ENCODE data around the gene GJC1.

Gene GJC1

DNA sequence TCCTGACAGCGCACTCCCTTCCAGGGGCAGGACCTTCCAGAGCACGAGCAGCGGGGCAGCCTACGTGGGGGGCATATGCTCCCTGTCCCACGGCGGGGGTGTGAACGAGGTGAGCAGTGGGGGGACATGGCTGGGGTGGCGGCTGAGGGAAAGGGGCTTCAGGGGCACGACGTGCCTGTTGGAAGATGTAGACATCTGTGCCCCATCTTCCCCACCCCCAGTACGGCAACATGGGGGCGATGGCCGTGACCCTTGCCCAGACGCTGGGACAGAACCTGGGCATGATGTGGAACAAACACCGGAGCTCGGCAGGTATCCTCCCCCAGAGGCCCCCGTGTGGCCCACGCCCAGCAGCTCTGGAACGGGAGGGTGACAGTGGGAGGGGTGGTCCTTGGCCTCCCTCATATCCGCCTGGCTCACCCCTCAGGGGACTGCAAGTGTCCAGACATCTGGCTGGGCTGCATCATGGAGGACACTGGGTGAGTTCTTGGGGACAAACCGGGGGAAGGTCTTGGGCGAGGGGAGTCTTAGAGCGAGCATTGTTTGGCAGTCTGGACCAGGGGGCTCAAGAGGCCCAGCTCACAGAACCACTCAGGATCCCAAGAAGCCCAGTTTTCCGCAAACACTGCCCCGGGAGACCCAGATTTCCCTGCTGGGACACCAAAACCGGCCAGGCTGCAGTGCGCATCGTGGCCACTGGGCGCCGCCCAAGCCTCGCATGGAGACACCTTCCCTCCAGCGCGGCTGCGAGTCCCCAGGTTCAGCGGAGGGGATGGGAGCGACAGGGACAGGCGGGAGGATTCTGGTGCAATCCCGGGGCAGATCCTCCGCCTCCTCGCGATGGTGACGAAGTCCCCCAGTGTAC lies 55.6 kb downstream of the GJC1 start:
- DNase-seq (ENCODE audit: insufficient read length, low spot score) (peak; percentile 99), FAIRE-seq (no peak)

GRCh38 chr17:44773140-44773539 lies 56.9 kb downstream of the GJC1 start:
- no peak for FAIRE-seq
- no peak for DNase-seq (ENCODE audit: insufficient read length, low spot score)
- no peak for TF ChIP-seq POLR2A (IDR thresholded peaks at IDR 0.05; ENCODE audit: low read depth, low read length)

More for the DNA sequence above, 55.6 kb downstream of the GJC1 start:
- no peak for TF ChIP-seq POLR2A (IDR thresholded peaks at IDR 0.05; ENCODE audit: low read depth, low read length)

GRCh38 chr17:44772308-44773045 lies 57.6 kb downstream of the GJC1 start:
- no peak for TF ChIP-seq POLR2A (IDR thresholded peaks at IDR 0.05; ENCODE audit: low read depth, low read length)
- FAIRE-seq (no peak), DNase-seq (ENCODE audit: insufficient read length, low spot score) (no peak)

DNA sequence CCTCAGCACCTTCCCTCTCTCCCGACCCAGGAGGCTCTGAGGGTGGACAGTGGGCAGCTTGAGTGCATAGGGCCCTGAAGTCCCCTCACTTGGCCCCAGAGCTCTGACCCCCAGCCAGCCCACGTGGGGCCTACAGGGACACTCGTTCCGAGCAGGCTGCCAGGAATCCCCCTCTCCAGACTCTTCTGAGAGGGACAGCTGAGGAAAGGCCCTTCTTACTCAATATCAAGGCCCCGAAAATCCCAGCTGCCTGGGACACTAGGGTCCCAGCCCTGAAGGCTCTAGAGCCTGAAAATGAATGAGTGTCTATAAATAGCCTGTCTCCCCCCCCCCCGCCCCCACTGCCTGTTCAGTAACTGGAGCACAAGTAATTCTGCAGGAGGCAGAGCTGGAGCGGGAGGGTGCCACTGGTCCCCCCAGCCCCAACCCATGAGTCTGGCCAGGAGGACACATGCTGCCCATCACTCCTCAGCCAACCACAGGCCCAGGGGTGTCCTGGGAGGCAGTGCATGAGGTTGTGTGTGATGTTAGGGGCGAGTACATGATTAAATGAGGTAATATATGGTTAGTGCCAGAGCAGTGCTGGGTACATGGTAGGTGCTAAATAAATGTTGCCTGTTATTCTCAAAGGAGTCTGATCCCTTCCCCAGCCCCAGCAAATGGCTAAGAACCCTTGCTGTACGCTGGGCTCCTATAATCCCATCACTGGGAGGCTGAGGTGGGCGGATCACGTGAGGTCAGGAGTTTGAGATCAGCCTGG lies 59.7 kb downstream of the GJC1 start:
- DNase-seq (ENCODE audit: insufficient read length, low spot score) (no peak), FAIRE-seq (no peak)
- no peak for TF ChIP-seq POLR2A (IDR thresholded peaks at IDR 0.05; ENCODE audit: low read depth, low read length)

DNA sequence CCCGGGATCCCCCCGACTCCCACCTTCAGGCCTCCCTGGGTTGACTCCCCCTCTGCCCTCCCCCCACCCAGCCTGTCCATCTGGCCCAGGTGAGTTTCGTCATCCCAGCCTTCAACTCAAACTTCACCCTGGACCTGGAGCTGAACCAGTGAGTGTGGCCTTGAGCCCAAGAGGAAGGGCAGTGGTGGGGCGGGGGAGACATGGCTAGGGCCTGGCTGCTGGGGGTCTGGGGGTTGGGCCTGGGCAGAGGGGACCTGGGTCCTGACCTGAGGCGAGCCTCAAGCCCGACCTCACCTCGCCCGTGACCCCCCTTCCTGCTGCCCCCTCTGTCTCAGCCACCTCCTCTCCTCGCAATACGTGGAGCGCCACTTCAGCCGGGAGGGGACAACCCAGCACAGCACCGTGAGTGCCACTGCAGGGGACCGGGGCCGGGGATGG lies 60.4 kb downstream of the GJC1 start:
- DNase-seq (ENCODE audit: insufficient read length, low spot score) = no peak
- TF ChIP-seq POLR2A (IDR thresholded peaks at IDR 0.05; ENCODE audit: low read depth, low read length) = no peak
- FAIRE-seq = no peak

- TF ChIP-seq POLR2A (IDR thresholded peaks at IDR 0.05; ENCODE audit: low read depth, low read length) = no peak
- no peak for DNase-seq (ENCODE audit: insufficient read length, low spot score)
- no peak for FAIRE-seq
Observed at GRCh38 chr17:44769230-44769629, 60.9 kb downstream of the GJC1 start.

GRCh38 chr17:44768505-44769142 lies 61.5 kb downstream of the GJC1 start:
- no peak for DNase-seq (ENCODE audit: insufficient read length, low spot score)
- FAIRE-seq = no peak
- no peak for TF ChIP-seq POLR2A (IDR thresholded peaks at IDR 0.05; ENCODE audit: low read depth, low read length)

- no peak for DNase-seq (ENCODE audit: insufficient read length, low spot score)
- no peak for TF ChIP-seq POLR2A (IDR thresholded peaks at IDR 0.05; ENCODE audit: low read depth, low read length)
- no peak for FAIRE-seq
Observed at GRCh38 chr17:44767493-44767892, 62.6 kb downstream of the GJC1 start.

DNA sequence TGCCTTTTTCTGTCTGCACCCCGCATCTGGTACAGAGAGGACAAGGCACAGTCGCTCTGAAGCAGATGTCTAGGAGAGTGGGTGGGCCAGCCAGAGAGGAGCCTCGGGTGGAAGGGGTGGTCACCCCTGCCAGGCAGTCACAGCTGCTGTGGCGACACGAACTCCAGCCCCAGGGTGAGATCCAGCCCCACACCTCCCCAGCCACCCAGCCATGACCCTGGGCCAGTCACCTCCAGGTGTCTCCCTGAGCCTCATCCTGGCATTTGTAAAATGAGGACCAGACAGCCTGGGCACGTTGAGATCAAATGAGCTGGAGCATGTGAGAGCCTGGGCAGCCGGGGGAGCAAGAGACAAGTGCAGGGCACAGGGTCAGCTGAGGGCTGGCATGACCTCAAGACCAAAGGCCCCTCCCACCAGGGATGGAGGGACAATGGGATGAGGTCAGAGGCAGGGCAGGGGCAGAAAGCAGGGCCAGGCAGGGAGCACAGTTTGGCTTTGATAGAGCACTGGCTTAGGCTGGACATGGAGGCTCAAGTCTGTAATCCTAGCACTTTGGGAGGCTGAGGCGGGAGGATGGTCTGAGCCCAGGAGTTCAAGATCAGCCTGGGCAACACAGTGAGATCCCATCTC lies 63.6 kb downstream of the GJC1 start:
- no peak for TF ChIP-seq POLR2A (IDR thresholded peaks at IDR 0.05; ENCODE audit: low read depth, low read length)
- DNase-seq (ENCODE audit: insufficient read length, low spot score) (no peak), FAIRE-seq (no peak)

DNA sequence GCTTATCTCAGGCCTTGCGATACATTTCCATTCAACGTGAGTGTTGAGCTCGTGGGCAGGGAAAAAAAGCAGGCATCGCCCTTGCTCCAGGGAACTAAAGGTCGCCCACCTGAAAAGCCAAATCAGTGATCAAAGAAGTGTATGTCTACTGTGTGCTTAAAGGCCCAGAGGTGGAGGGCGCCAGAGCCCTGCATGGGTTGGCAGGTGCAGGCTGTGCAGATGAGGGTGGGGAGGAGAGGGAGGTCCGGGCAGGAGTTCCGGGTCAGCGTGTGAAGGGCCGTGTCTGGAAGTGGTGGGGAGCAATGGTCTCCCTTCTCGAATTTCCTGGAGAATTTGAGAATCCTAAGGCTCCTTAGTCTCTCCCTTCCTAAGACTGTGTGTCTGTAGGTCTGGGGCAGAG lies 64.1 kb downstream of the GJC1 start:
- FAIRE-seq (no peak), DNase-seq (ENCODE audit: insufficient read length, low spot score) (no peak)
- no peak for TF ChIP-seq POLR2A (IDR thresholded peaks at IDR 0.05; ENCODE audit: low read depth, low read length)

GRCh38 chr17:44763170-44763569 lies 66.9 kb downstream of the GJC1 start:
- no peak for TF ChIP-seq POLR2A (IDR thresholded peaks at IDR 0.05; ENCODE audit: low read depth, low read length)
- FAIRE-seq (no peak), DNase-seq (ENCODE audit: insufficient read length, low spot score) (no peak)

DNA sequence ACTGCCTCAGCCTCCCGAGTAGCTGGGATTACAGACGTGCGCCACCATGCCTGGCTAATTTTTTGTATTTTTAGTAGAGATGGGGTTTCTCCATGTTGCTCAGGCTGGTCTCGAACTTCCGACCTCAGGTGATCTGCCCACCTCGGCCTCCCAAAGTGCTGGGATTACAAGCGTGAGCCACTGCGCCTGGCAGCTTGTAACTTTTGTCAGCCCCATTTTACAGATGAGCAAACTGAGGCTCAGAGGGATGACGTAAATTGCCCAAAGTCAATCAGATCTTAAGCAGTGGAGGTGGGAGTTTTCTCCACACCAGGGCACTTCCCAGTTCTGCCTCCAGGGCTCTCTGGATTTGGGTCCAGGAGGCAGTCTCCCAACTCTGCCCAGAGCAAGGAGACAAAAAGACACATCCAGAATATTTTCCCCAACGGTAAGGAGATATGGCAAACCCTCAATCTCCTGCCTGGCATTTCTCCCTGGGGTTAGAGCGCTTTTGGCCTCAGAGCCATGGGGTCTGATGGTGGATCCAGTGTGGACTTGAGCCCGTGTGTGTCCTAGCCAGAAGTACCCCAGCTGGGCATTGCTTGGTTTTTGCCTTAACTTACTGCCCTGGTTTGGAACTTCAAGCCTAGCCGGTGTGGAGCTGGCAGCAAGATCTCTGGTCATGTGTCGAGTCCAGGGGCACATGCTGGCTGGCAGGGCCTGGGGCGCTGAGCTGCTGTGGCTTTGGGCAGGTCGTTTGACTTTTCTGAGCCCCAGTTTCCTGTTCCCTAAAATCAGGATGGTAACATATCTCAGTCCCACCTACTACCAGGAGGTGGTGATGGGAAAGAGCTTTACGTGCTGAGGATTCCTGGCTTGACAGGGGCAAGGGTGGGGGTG lies 67.9 kb downstream of the GJC1 start:
- TF ChIP-seq POLR2A (IDR thresholded peaks at IDR 0.05; ENCODE audit: low read depth, low read length) = no peak
- no peak for FAIRE-seq
- no peak for DNase-seq (ENCODE audit: insufficient read length, low spot score)

Data from H54 (cell line).